ENCODE data around the gene XAF1. TPM values are rescaled to one million over a fixed set of nuclear protein-coding genes. Genes with fewer than 3 reads are reported as not detected.

Gene XAF1
- total RNA-seq, 6 donors from 2014 or later: 24.3 to 245 (median 75.2) TPM

GRCh38 chr17:6780886-6781285, 25.0 kb downstream of the XAF1 start:
- H3K27ac ChIP-seq: no peak overlapping the region
- WGBS, 2 donors: 74 to 82% methylated on average over 2 to 3 of the region's 3 CpGs
- peaks cover 0 to 3% (median 0%) of the 10 kb centered on the region in 4 donors for H3K27me3 ChIP-seq
- peaks cover 0 to 5% (median 1%) of the 10 kb centered on the region in 4 donors for H3K4me1 ChIP-seq
- no peaks in the 10 kb centered on the region for H3K36me3 ChIP-seq
- DNase-seq: no peak
- ATAC-seq (ENCODE audit: low FRiP score in 2 of 2): no peak
- no peak overlapping the region for H3K4me3 ChIP-seq
- H3K9me3 ChIP-seq: no peaks in the 10 kb centered on the region
- TF ChIP-seq CTCF (IDR thresholded peaks at IDR 0.05) (no peak), POLR2AphosphoS5 (IDR thresholded peaks at IDR 0.05) (no peak), POLR2A (IDR thresholded peaks at IDR 0.05) (no peak), EP300 (IDR thresholded peaks at IDR 0.05) (no peak)

- Histone ChIP-seq H3K27ac (no peak overlapping the region), H3K4me1 (no peaks in the 10 kb centered on the region), H3K36me3 (no peaks in the 10 kb centered on the region), H3K27me3 (no peaks in the 10 kb centered on the region), H3K9me3 (no peaks in the 10 kb centered on the region), H3K4me3 (no peak overlapping the region)
- 80 to 90% methylated on average over 4 of the region's 4 CpGs for WGBS, 2 donors
- no peak for TF ChIP-seq EP300 (IDR thresholded peaks at IDR 0.05)
- DNase-seq (no peak), ATAC-seq (ENCODE audit: low FRiP score in 2 of 2) (no peak)
These were observed 26.4 kb downstream of the XAF1 start for GRCh38 chr17:6782244-6782643.

- no peak overlapping the region for H3K27ac ChIP-seq
- no peak overlapping the region for H3K4me3 ChIP-seq
- 54 to 63% methylated on average over 8 of the region's 8 CpGs for WGBS, 2 donors
- no peaks in the 10 kb centered on the region for H3K36me3 ChIP-seq
- no peaks in the 10 kb centered on the region for H3K4me1 ChIP-seq
- H3K27me3 ChIP-seq: no peaks in the 10 kb centered on the region
- TF ChIP-seq POLR2AphosphoS5 (IDR thresholded peaks at IDR 0.05): no peak
- no peak for TF ChIP-seq CTCF (IDR thresholded peaks at IDR 0.05)
- TF ChIP-seq POLR2A (IDR thresholded peaks at IDR 0.05): no peak
- TF ChIP-seq EP300 (IDR thresholded peaks at IDR 0.05): no peak
- DNase-seq (no peak), ATAC-seq (ENCODE audit: low FRiP score in 2 of 2) (no peak)
- H3K9me3 ChIP-seq: no peaks in the 10 kb centered on the region
These were observed 30.8 kb downstream of the XAF1 start for GRCh38 chr17:6786618-6787017.

GRCh38 chr17:6787081-6787693, 31.3 kb downstream of the XAF1 start:
- H3K36me3 ChIP-seq: no peaks in the 10 kb centered on the region
- H3K9me3 ChIP-seq: no peaks in the 10 kb centered on the region
- no peaks in the 10 kb centered on the region for H3K27me3 ChIP-seq
- WGBS, 2 donors: 37% methylated on average over 10 of the region's 10 CpGs
- DNase-seq: no peak
- no peak overlapping the region for H3K4me3 ChIP-seq
- no peaks in the 10 kb centered on the region for H3K4me1 ChIP-seq
- no peak overlapping the region for H3K27ac ChIP-seq
- ATAC-seq (ENCODE audit: low FRiP score in 2 of 2): no peak
- TF ChIP-seq EP300 (IDR thresholded peaks at IDR 0.05): no peak
- no peak for TF ChIP-seq CTCF (IDR thresholded peaks at IDR 0.05)
- no peak for TF ChIP-seq POLR2AphosphoS5 (IDR thresholded peaks at IDR 0.05)
- no peak for TF ChIP-seq POLR2A (IDR thresholded peaks at IDR 0.05)

- H3K4me1 ChIP-seq: no peaks in the 10 kb centered on the region
- no peaks in the 10 kb centered on the region for H3K9me3 ChIP-seq
- no peak overlapping the region for H3K4me3 ChIP-seq
- no peak for DNase-seq
- TF ChIP-seq EP300 (IDR thresholded peaks at IDR 0.05): no peak
- TF ChIP-seq CTCF (IDR thresholded peaks at IDR 0.05): no peak
- no peak for TF ChIP-seq POLR2AphosphoS5 (IDR thresholded peaks at IDR 0.05)
- no peak for TF ChIP-seq POLR2A (IDR thresholded peaks at IDR 0.05)
- 53 to 56% methylated on average over 4 of the region's 4 CpGs for WGBS, 2 donors
- ATAC-seq (ENCODE audit: low FRiP score in 2 of 2): no peak
- no peak overlapping the region for H3K27ac ChIP-seq
- H3K36me3 ChIP-seq: no peaks in the 10 kb centered on the region
- H3K27me3 ChIP-seq: no peaks in the 10 kb centered on the region
These were observed 33.3 kb downstream of the XAF1 start for GRCh38 chr17:6789146-6789545.
